HepG2 (cell line): ENCODE results near the gene PPAN. TPM values are rescaled to one million over a fixed set of nuclear protein-coding genes. Genes with fewer than 3 reads are reported as not detected.

ENCODE experiments used
- ATAC-seq: fragments of 200-7000 bp; cut with Tn5 transposase; 3 replicates; pipeline ENCODE4 v1.9.1; 2020; ENCODE audit warnings: mild to moderate bottlenecking, moderate library complexity
- BruUV-seq: library from RNA; stranded (reverse); fragments of 400-500 nt; replicated peaks from 2 replicates; lab custom pipeline; 2021; lab: Mats Ljungman, UMichigan
- CTCF ChIA-PET: fragments of 300-600 bp; formaldehyde crosslinking; extraction: SDS; loops from one replicate; lab custom pipeline; 2021; ENCODE audit warnings: low total read pairs, inconsistent platforms, low intra/inter-chr PET ratio; lab: Yijun Ruan, JAX
- POLR2A ChIA-PET: fragments of 350-600 bp; sonication (Branson Sonifier 250); formaldehyde crosslinking; loops from one replicate; lab custom pipeline; 2020; ENCODE audit warnings: antibody characterized with exemption, inconsistent platforms; lab: Yijun Ruan, JAX
- DNase-seq: peaks from one replicate; pipeline ENCODE4 v3.0.0-alpha.2; 2015; ENCODE audit warnings: low spot score
- FAIRE-seq: peaks from 3 replicates; lab custom pipeline; 2011; peaks lifted over from hg19 to GRCh38; lab: Jason Lieb, UNC
- H2AFZ ChIP-seq: one replicate; pipeline ENCODE4 v1.6.1; 2011; ENCODE audit warnings: low read length, inconsistent platforms
- H3K27ac ChIP-seq: fragments of 300-600 bp; 3 replicates; pipeline ENCODE4 v1.8.0; 2011; ENCODE audit warnings: mixed run types, mild to moderate bottlenecking, mixed read lengths, low read length, inconsistent platforms; ENCODE audit not compliant: insufficient read depth; ENCODE audit errors: extremely low read length
- H3K27me3 ChIP-seq, 2 experiments: fragments of 200-600 bp in 1 of 2; 2 replicates in 1 of 2; 3 replicates in 1 of 2; pipeline versions ENCODE4 v1.6.0 to v1.8.0; 2011; ENCODE audit warnings: low read length in 2 of 2, mild to moderate bottlenecking in 2 of 2, moderate library complexity in 2 of 2, inconsistent platforms in 1 of 2; ENCODE audit not compliant: insufficient read depth in 2 of 2, control insufficient read depth in 1 of 2
- H3K36me3 ChIP-seq, 2 experiments: fragments of 200-600 bp in 1 of 2; replicated peaks in 1 of 2; 2 replicates in 1 of 2; 3 replicates in 1 of 2; pipeline versions ENCODE4 v1.5.1 to v1.8.0; 2011; ENCODE audit warnings: low read length in 2 of 2, inconsistent platforms in 1 of 2; ENCODE audit not compliant: insufficient read depth in 2 of 2, control insufficient read depth in 1 of 2
- H3K4me1 ChIP-seq: 2 replicates; pipeline ENCODE4 v1.5.1; 2012; ENCODE audit warnings: low read length, inconsistent platforms; ENCODE audit not compliant: insufficient read depth
- H3K4me2 ChIP-seq: 2 replicates; pipeline ENCODE4 v1.6.0; 2011; ENCODE audit warnings: low read depth, low read length, inconsistent platforms
- H3K4me3 ChIP-seq, 3 experiments: fragments of 200-600 bp in 1 of 3; sonication (generic), shearing (Covaris generic) in 1 of 3; replicated peaks in 1 of 3; 2 replicates each; pipeline ENCODE4 v1.5.1; 2011 to 2016; ENCODE audit warnings: low read length in 3 of 3, inconsistent platforms in 2 of 3, low read depth in 2 of 3, mild to moderate bottlenecking in 2 of 3, control low read depth in 1 of 3, mixed read lengths in 1 of 3; ENCODE audit not compliant: insufficient read depth in 1 of 3
- H3K79me2 ChIP-seq: one replicate; pipeline ENCODE4 v1.6.1; 2011; ENCODE audit warnings: low read length, inconsistent platforms; ENCODE audit not compliant: insufficient read depth
- H3K9ac ChIP-seq: 2 replicates; pipeline ENCODE4 v1.6.0; 2011; ENCODE audit warnings: mild to moderate bottlenecking, low read depth, low read length, inconsistent platforms; ENCODE audit not compliant: insufficient read depth
- H3K9me3 ChIP-seq: 2 replicates; pipeline ENCODE4 v1.5.1; 2012; ENCODE audit warnings: mild to moderate bottlenecking, low read length
- H4K20me1 ChIP-seq: 2 replicates; pipeline ENCODE4 v1.6.0; 2011; ENCODE audit warnings: inconsistent platforms, mild to moderate bottlenecking, low read length, moderate library complexity; ENCODE audit not compliant: insufficient read depth
- HNRNPK ChIP-seq: fragments of 200-400 bp; formaldehyde crosslinking; IDR thresholded peaks from 2 replicates; pipeline ENCODE4 v1.6.1; 2018; ENCODE audit warnings: low read length, low read depth, moderate library complexity, mild to moderate bottlenecking; ENCODE audit not compliant: poor library complexity, severe bottlenecking
- HNRNPL ChIP-seq: fragments of 200-400 bp; formaldehyde crosslinking; IDR thresholded peaks from 2 replicates; pipeline ENCODE4 v1.6.1; 2017; ENCODE audit warnings: mild to moderate bottlenecking, low read depth, low read length
- HNRNPUL1 ChIP-seq: fragments of 200-400 bp; formaldehyde crosslinking; IDR thresholded peaks from 2 replicates; pipeline ENCODE4 v1.6.1; 2017; ENCODE audit warnings: low read depth, mild to moderate bottlenecking, low read length, moderate library complexity
- KDM3A ChIP-seq: IDR thresholded peaks from 2 replicates; pipeline ENCODE4 v1.6.1; 2018; ENCODE audit warnings: low read depth, missing compliant biosample characterization
- MXI1 ChIP-seq: IDR thresholded peaks from 3 replicates; pipeline ENCODE4 v1.6.1; 2012; ENCODE audit warnings: low read depth, low read length, inconsistent platforms, borderline replicate concordance
- NFKBIZ ChIP-seq: IDR thresholded peaks from 2 replicates; pipeline ENCODE4 v1.6.1; 2018; ENCODE audit warnings: missing genetic modification reagents, missing compliant biosample characterization
- POLR2G ChIP-seq: fragments of 200-400 bp; formaldehyde crosslinking; IDR thresholded peaks from 2 replicates; pipeline ENCODE4 v1.6.1; 2018; ENCODE audit warnings: mild to moderate bottlenecking, low read depth, low read length, moderate library complexity
- SRSF4 ChIP-seq: fragments of 200-400 bp; formaldehyde crosslinking; IDR thresholded peaks from one replicate; pipeline ENCODE4 v1.6.1; 2018; ENCODE audit warnings: mild to moderate bottlenecking, low read depth, low read length, moderate library complexity; ENCODE audit not compliant: poor library complexity, severe bottlenecking
- YEATS4 ChIP-seq: sonication (generic); formaldehyde crosslinking; IDR thresholded peaks from 2 replicates; pipeline ENCODE4 v1.4.0; 2020; ENCODE audit warnings: missing genetic modification reagents, borderline replicate concordance
- ZFYVE20 ChIP-seq: sonication (generic); formaldehyde crosslinking; IDR thresholded peaks from 2 replicates; pipeline ENCODE4 v1.8.0; 2023; ENCODE audit warnings: low read depth, mild to moderate bottlenecking, moderate library complexity, missing genetic modification reagents, borderline replicate concordance
- ZNF101 ChIP-seq: sonication (generic); formaldehyde crosslinking; IDR thresholded peaks from 2 replicates; pipeline ENCODE4 v1.4.0; 2020; ENCODE audit warnings: mild to moderate bottlenecking, low read depth, missing genetic modification reagents, borderline replicate concordance
- WGBS: methylation state at CpG from one replicate; pipeline ENCODE4 v1.1.6; 2017; ENCODE audit warnings: low lambda C conversion rate; 5-methylcytosine and 5-hydroxymethylcytosine counted together
- in situ Hi-C: cut with HindIII; loops from 2 replicates; pipeline ENCODE4 v1.10.0; 2017; ENCODE audit warnings: low pct_unique_long_range_greater_than_20kb; ENCODE audit not compliant: extremely low pct_ligation_motif_present
- intact Hi-C: fragments of 100-400 bp; cut with micrococcal nuclease; formaldehyde crosslinking; loops from one replicate; pipeline ENCODE4 v1.10.0; 2022; ENCODE audit not compliant: unreplicated experiment
- polyA plus RNA-seq, 8 experiments: library from polyadenylated mRNA; depleted of rRNA in 3 of 8; stranded (reverse) in 7 of 8; unstranded in 1 of 8; fragments of >200 nt; fragmentation: Illumina TruSeq in 4 of 8; extraction: Trizol in 4 of 8; gene quantifications; 2 replicates each; pipeline versions ENCODE4 v1.2.1 to v1.2.3, GENCODE V29; 2011 to 2016; ENCODE audit warnings: low read depth in 4 of 8, missing spikeins in 1 of 8, mixed read lengths in 1 of 8; ENCODE audit not compliant: insufficient read depth in 1 of 8
- total RNA-seq, 5 experiments: library from RNA; depleted of rRNA; stranded (reverse); fragments of >200 nt; fragmentation: Illumina TruSeq; extraction: Trizol; gene quantifications; 2 replicates each; pipeline ENCODE4 v1.2.3, GENCODE V29; 2016; ENCODE audit warnings: low read depth in 1 of 5
- TF ChIP-seq, protein P1 (sequence below): sonication (generic); formaldehyde crosslinking; conservative IDR thresholded peaks from 2 replicates; pipeline ENCODE4 v1.5.0; 2020; ENCODE audit warnings: missing genetic modification reagents
- TF ChIP-seq, protein P2 (sequence below): sonication (generic); formaldehyde crosslinking; IDR thresholded peaks from 2 replicates; pipeline ENCODE4 v1.5.1; 2020; ENCODE audit warnings: missing genetic modification reagents, mild to moderate bottlenecking, borderline replicate concordance
- TF ChIP-seq, protein P3 (sequence below): IDR thresholded peaks from 2 replicates; pipeline ENCODE4 v1.6.1; 2016; ENCODE audit warnings: low read depth
- TF ChIP-seq, protein P4 (sequence below): sonication (generic); formaldehyde crosslinking; IDR thresholded peaks from 2 replicates; pipeline ENCODE4 v1.4.0; 2020; ENCODE audit warnings: missing genetic modification reagents

PPAN gene
- total and polyA plus RNA-seq, 2 of the 13 experiments (the other 11 are each of a cell fraction or from before 2014, with no cell fraction given): 36.2 to 41.9 TPM

DNA sequence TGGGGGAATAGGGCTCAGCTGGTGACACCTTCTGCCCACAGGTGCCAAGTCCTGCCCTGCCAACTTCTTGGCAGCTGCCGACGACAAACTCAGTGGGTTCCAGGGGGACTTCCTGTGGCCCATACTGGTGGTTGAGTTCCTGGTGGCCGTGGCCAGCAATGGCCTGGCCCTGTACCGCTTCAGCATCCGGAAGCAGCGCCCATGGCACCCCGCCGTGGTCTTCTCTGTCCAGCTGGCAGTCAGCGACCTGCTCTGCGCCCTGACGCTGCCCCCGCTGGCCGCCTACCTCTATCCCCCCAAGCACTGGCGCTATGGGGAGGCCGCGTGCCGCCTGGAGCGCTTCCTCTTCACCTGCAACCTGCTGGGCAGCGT, 7.4 kb downstream of the PPAN start:
- no peak overlapping the region for H3K9ac ChIP-seq
- H3K9me3 ChIP-seq: no peaks in the 10 kb centered on the region
- no peaks in the 10 kb centered on the region for H3K27me3 ChIP-seq
- peaks cover 36 to 61% of the 10 kb centered on the region in 2 experiments for H3K36me3 ChIP-seq
- DNase-seq: no peak
- no peak overlapping the region for H2AFZ ChIP-seq
- peak overlapping the region; percentile 39 for H3K27ac ChIP-seq
- no peak overlapping the region for H3K4me2 ChIP-seq
- no peak overlapping the region for H3K4me3 ChIP-seq
- in situ Hi-C loops (no loop called here), intact Hi-C loops (no loop called here)
- peaks cover 13% of the 10 kb centered on the region; the same call in 1 of the 2 replicates for H4K20me1 ChIP-seq
- peak; percentile 7 for ATAC-seq
- CTCF ChIA-PET: no interaction called here
- no TSS peak for BruUV-seq
- POLR2A ChIA-PET: interaction anchor here (0.9 to 1.5 kb wide), 3 partner anchors 15 to 144 kb away, joined by 3 to 5 read pairs (median 3); no protein-coding TSS in a partner anchor
- peaks cover 21% of the 10 kb centered on the region for H3K4me1 ChIP-seq
- 95% methylated on average over 12 of the region's 19 CpGs for WGBS
- H3K79me2 ChIP-seq: peaks cover 4% of the 10 kb centered on the region
- FAIRE-seq: no peak
- TF ChIP-seq HNRNPL: peak; percentile 69; the same call in 1 of the 2 replicates
- TF ChIP-seq, protein P1, sequence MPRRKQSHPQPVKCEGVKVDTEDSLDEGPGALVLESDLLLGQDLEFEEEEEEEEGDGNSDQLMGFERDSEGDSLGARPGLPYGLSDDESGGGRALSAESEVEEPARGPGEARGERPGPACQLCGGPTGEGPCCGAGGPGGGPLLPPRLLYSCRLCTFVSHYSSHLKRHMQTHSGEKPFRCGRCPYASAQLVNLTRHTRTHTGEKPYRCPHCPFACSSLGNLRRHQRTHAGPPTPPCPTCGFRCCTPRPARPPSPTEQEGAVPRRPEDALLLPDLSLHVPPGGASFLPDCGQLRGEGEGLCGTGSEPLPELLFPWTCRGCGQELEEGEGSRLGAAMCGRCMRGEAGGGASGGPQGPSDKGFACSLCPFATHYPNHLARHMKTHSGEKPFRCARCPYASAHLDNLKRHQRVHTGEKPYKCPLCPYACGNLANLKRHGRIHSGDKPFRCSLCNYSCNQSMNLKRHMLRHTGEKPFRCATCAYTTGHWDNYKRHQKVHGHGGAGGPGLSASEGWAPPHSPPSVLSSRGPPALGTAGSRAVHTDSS (CRISPR knock-in tag): no peak
- TF ChIP-seq YEATS4 (CRISPR knock-in tag): 0 out of 2 replicates have a peak, but pooled peaks have one; percentile 5
- TF ChIP-seq ZFYVE20 (CRISPR knock-in tag): 0 out of 2 replicates have a peak, but pooled peaks have one; percentile 19
- TF ChIP-seq HNRNPK: no peak
- no peak; the same call in 1 of the 2 replicates for TF ChIP-seq POLR2G
- no peak for TF ChIP-seq HNRNPUL1
- no peak for TF ChIP-seq KDM3A (CRISPR knock-in tag)
- TF ChIP-seq MXI1: no peak
- TF ChIP-seq, protein P2, sequence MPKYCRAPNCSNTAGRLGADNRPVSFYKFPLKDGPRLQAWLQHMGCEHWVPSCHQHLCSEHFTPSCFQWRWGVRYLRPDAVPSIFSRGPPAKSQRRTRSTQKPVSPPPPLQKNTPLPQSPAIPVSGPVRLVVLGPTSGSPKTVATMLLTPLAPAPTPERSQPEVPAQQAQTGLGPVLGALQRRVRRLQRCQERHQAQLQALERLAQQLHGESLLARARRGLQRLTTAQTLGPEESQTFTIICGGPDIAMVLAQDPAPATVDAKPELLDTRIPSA: no peak
- TF ChIP-seq, protein P3, sequence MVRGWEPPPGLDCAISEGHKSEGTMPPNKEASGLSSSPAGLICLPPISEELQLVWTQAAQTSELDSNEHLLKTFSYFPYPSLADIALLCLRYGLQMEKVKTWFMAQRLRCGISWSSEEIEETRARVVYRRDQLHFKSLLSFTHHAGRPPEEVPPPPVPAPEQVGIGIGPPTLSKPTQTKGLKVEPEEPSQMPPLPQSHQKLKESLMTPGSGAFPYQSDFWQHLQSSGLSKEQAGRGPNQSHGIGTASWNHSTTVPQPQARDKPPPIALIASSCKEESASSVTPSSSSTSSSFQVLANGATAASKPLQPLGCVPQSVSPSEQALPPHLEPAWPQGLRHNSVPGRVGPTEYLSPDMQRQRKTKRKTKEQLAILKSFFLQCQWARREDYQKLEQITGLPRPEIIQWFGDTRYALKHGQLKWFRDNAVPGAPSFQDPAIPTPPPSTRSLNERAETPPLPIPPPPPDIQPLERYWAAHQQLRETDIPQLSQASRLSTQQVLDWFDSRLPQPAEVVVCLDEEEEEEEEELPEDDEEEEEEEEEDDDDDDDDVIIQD (CRISPR knock-in tag): no peak
- TF ChIP-seq SRSF4: no peak
- TF ChIP-seq NFKBIZ (CRISPR knock-in tag): 0 out of 2 replicates have a peak, but pooled peaks have one; percentile 9
- TF ChIP-seq, protein P4, sequence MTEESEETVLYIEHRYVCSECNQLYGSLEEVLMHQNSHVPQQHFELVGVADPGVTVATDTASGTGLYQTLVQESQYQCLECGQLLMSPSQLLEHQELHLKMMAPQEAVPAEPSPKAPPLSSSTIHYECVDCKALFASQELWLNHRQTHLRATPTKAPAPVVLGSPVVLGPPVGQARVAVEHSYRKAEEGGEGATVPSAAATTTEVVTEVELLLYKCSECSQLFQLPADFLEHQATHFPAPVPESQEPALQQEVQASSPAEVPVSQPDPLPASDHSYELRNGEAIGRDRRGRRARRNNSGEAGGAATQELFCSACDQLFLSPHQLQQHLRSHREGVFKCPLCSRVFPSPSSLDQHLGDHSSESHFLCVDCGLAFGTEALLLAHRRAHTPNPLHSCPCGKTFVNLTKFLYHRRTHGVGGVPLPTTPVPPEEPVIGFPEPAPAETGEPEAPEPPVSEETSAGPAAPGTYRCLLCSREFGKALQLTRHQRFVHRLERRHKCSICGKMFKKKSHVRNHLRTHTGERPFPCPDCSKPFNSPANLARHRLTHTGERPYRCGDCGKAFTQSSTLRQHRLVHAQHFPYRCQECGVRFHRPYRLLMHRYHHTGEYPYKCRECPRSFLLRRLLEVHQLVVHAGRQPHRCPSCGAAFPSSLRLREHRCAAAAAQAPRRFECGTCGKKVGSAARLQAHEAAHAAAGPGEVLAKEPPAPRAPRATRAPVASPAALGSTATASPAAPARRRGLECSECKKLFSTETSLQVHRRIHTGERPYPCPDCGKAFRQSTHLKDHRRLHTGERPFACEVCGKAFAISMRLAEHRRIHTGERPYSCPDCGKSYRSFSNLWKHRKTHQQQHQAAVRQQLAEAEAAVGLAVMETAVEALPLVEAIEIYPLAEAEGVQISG (CRISPR knock-in tag): no peak
- no peak for TF ChIP-seq ZNF101 (CRISPR knock-in tag)
